K562 (cell line): Measurements from ENCODE around the gene NEURL1B. TPM values are rescaled to one million over a fixed set of nuclear protein-coding genes. Genes with fewer than 3 reads are reported as not detected.

Source experiments
- ATAC-seq: fragments of 200-7000 bp; cut with Tn5 transposase; 3 replicates; pipeline ENCODE4 v1.9.1; 2020; ENCODE audit warnings: moderate library complexity
- BruUV-seq: library from RNA; stranded (reverse); fragments of 400-500 nt; replicated peaks from 2 replicates; lab custom pipeline; 2021; lab: Mats Ljungman, UMichigan
- CTCF ChIA-PET: fragments of 300-600 bp; formaldehyde crosslinking; extraction: SDS; loops from one replicate; lab custom pipeline; 2021; ENCODE audit warnings: low intra/inter-chr PET ratio; lab: Yijun Ruan, JAX
- POLR2A ChIA-PET: fragments of 300-600, 350-650 bp; sonication (Branson Sonifier 250); formaldehyde crosslinking; extraction: SDS; loops from one replicate; lab custom pipeline; 2021; ENCODE audit warnings: antibody characterized with exemption, inconsistent platforms; lab: Yijun Ruan, JAX
- DNase-seq, 4 experiments: peaks; one replicate each; pipeline versions ENCODE4 v3.0.0 to v3.0.0-alpha.2; 2011 to 2018; ENCODE audit warnings: low spot score in 3 of 4, mixed read lengths in 3 of 4; ENCODE audit errors: extremely low read depth in 1 of 4
- FAIRE-seq: peaks from 2 replicates; lab custom pipeline; 2011; peaks lifted over from hg19 to GRCh38; lab: Jason Lieb, UNC
- H2AFZ ChIP-seq: 2 replicates; pipeline ENCODE4 v1.6.0; 2011; ENCODE audit warnings: low read depth, low read length, control low read depth, inconsistent platforms
- H3K27ac ChIP-seq: fragments of 200-600 bp; 3 replicates; pipeline ENCODE4 v1.8.0; 2011; ENCODE audit warnings: low read depth, mild to moderate bottlenecking, control low read depth, inconsistent platforms, low read length, moderate library complexity, mixed read lengths; ENCODE audit errors: extremely low read depth
- H3K27me3 ChIP-seq, 2 experiments: fragments of 300-600 bp in 1 of 2; 2 replicates in 1 of 2; 3 replicates in 1 of 2; pipeline versions ENCODE4 v1.6.0 to v1.8.0; 2011; ENCODE audit warnings: inconsistent platforms in 2 of 2, low read length in 2 of 2, mild to moderate bottlenecking in 1 of 2, mixed read lengths in 1 of 2, moderate library complexity in 1 of 2; ENCODE audit not compliant: control insufficient read depth in 2 of 2, insufficient read depth in 2 of 2
- H3K36me3 ChIP-seq: fragments of 300-600 bp; 3 replicates; pipeline ENCODE4 v1.8.0; 2011; ENCODE audit warnings: mild to moderate bottlenecking, low read length, inconsistent platforms; ENCODE audit not compliant: control insufficient read depth, insufficient read depth
- H3K4me1 ChIP-seq, 2 experiments: fragments of 200-600 bp in 1 of 2; replicated peaks in 1 of 2; 2 replicates in 1 of 2; 3 replicates in 1 of 2; pipeline versions ENCODE4 v1.5.1 to v1.8.0; 2011; ENCODE audit warnings: inconsistent platforms in 2 of 2, low read length in 2 of 2, mild to moderate bottlenecking in 1 of 2, mixed read lengths in 1 of 2, moderate library complexity in 1 of 2; ENCODE audit not compliant: control insufficient read depth in 2 of 2, insufficient read depth in 2 of 2
- H3K4me2 ChIP-seq: 2 replicates; pipeline ENCODE4 v1.6.1; 2011; ENCODE audit warnings: low read length, control low read depth, inconsistent platforms, mixed read lengths; ENCODE audit not compliant: insufficient read depth
- H3K4me3 ChIP-seq: fragments of 200-600 bp; sonication (generic), shearing (Covaris generic); 2 replicates; pipeline ENCODE4 v1.5.1; 2016; ENCODE audit warnings: control low read depth, inconsistent platforms
- H3K79me2 ChIP-seq: fragments of 200-600 bp; 3 replicates; pipeline ENCODE4 v1.8.0; 2011; ENCODE audit warnings: low read length, inconsistent platforms; ENCODE audit not compliant: control insufficient read depth, insufficient read depth
- H3K9ac ChIP-seq, 2 experiments: 2 replicates each; pipeline versions ENCODE4 v1.6.0 to v1.6.1; 2011; ENCODE audit warnings: low read depth in 2 of 2, low read length in 2 of 2, control low read depth in 1 of 2, inconsistent platforms in 1 of 2, mild to moderate bottlenecking in 1 of 2, mixed read lengths in 1 of 2; ENCODE audit not compliant: insufficient read depth in 1 of 2
- H3K9me1 ChIP-seq: one replicate; pipeline ENCODE4 v1.6.0; 2011; ENCODE audit warnings: inconsistent platforms, mild to moderate bottlenecking, low read length, moderate library complexity; ENCODE audit not compliant: control insufficient read depth, insufficient read depth
- H3K9me3 ChIP-seq: replicated peaks from 2 replicates; pipeline ENCODE4 v1.5.1; 2011; ENCODE audit warnings: low read depth, low read length, inconsistent platforms; ENCODE audit not compliant: control insufficient read depth, insufficient read depth
- H4K20me1 ChIP-seq: replicated peaks from 2 replicates; pipeline ENCODE4 v1.6.1; 2011; ENCODE audit warnings: low read length, inconsistent platforms, mixed read lengths; ENCODE audit not compliant: control insufficient read depth, insufficient read depth
- ETV1 ChIP-seq: fragments of 450-650 bp; conservative IDR thresholded peaks from 2 replicates; pipeline ENCODE4 v1.6.1; 2016; ENCODE audit warnings: missing genetic modification characterization, control low read depth, low read depth, missing compliant biosample characterization
- FOXJ3 ChIP-seq: sonication (generic); formaldehyde crosslinking; IDR thresholded peaks from 2 replicates; pipeline ENCODE4 v1.4.0; 2020; ENCODE audit warnings: mild to moderate bottlenecking, missing genetic modification reagents
- JUNB ChIP-seq: fragments of 450-650 bp; formaldehyde crosslinking; conservative IDR thresholded peaks from 2 replicates; pipeline ENCODE4 v1.4.0; 2020; ENCODE audit warnings: mild to moderate bottlenecking
- MCM5 ChIP-seq: fragments of 450-650 bp; IDR thresholded peaks from 2 replicates; pipeline ENCODE4 v1.6.1; 2016; ENCODE audit warnings: low read depth
- MYBL2 ChIP-seq, 2 experiments: fragments of 450-650 bp in 1 of 2; sonication (generic) in 1 of 2; formaldehyde crosslinking in 1 of 2; IDR thresholded peaks; 2 replicates each; pipeline versions ENCODE4 v1.6.1 to v1.8.1; 2017 to 2022; ENCODE audit warnings: borderline replicate concordance in 1 of 2, inconsistent platforms in 1 of 2, low read depth in 1 of 2, mild to moderate bottlenecking in 1 of 2, missing genetic modification reagents in 1 of 2, moderate library complexity in 1 of 2
- TCF3 ChIP-seq: sonication (generic); formaldehyde crosslinking; IDR thresholded peaks from 2 replicates; pipeline ENCODE4 v1.4.0; 2020; ENCODE audit warnings: mild to moderate bottlenecking, missing genetic modification reagents
- ZNF695 ChIP-seq: fragments of 450-650 bp; formaldehyde crosslinking; IDR thresholded peaks from 2 replicates; pipeline ENCODE4 v1.4.0; 2020; ENCODE audit warnings: mild to moderate bottlenecking, moderate library complexity
- ZNF778 ChIP-seq: fragments of 450-650 bp; formaldehyde crosslinking; IDR thresholded peaks from 2 replicates; pipeline ENCODE4 v1.4.0; 2020; ENCODE audit warnings: mild to moderate bottlenecking, moderate library complexity
- WGBS: fragments of 100-300 bp; shearing (Covaris generic); methylation state at CpG from one replicate; pipeline ENCODE4 v1.1.6; 2016; ENCODE audit warnings: low coverage, mixed read lengths; ENCODE audit not compliant: insufficient coverage; ENCODE audit errors: missing lambda C conversion rate; 5-methylcytosine and 5-hydroxymethylcytosine counted together
- in situ Hi-C: fragments of 300-500 bp; cut with MboI; formaldehyde crosslinking; loops from 4 replicates; pipeline ENCODE4 v1.15.0; 2018; ENCODE audit warnings: inconsistent platforms, mixed read lengths
- intact Hi-C: fragments of 100-400 bp; cut with micrococcal nuclease; formaldehyde crosslinking; loops from 2 replicates; pipeline ENCODE4 v1.14.2; 2022
- polyA plus RNA-seq, 8 experiments: library from polyadenylated mRNA; depleted of rRNA in 4 of 8; stranded (reverse) in 5 of 8; unstranded in 3 of 8; fragments of >200 nt; fragmentation: Nextera tagmentation in 2 of 8; fragmentation: Illumina TruSeq in 1 of 8; extraction: Ambion mirVana in 2 of 8; extraction: Trizol in 1 of 8; gene quantifications; 2 replicates each; pipeline versions ENCODE4 v1.2.1 to v1.2.3, GENCODE V29; 2011 to 2014; ENCODE audit warnings: inconsistent platforms in 1 of 8, missing spikeins in 1 of 8
- total RNA-seq, 7 experiments: library from RNA; depleted of rRNA in 6 of 7; stranded (reverse); fragments of >200 nt in 6 of 7; fragmentation: Illumina TruSeq in 2 of 7; extraction: Trizol in 2 of 7; gene quantifications; 2 replicates each; pipeline versions ENCODE4 v1.2.1 to v1.2.3, GENCODE V29; 2011 to 2021; ENCODE audit warnings: low replicate concordance in 1 of 7

The NEURL1B gene
- total and polyA plus RNA-seq, 9 of the 15 experiments (the other 6 are each of a cell fraction or from before 2014, with no cell fraction given): 0.04 TPM; not detected in 8

DNA sequence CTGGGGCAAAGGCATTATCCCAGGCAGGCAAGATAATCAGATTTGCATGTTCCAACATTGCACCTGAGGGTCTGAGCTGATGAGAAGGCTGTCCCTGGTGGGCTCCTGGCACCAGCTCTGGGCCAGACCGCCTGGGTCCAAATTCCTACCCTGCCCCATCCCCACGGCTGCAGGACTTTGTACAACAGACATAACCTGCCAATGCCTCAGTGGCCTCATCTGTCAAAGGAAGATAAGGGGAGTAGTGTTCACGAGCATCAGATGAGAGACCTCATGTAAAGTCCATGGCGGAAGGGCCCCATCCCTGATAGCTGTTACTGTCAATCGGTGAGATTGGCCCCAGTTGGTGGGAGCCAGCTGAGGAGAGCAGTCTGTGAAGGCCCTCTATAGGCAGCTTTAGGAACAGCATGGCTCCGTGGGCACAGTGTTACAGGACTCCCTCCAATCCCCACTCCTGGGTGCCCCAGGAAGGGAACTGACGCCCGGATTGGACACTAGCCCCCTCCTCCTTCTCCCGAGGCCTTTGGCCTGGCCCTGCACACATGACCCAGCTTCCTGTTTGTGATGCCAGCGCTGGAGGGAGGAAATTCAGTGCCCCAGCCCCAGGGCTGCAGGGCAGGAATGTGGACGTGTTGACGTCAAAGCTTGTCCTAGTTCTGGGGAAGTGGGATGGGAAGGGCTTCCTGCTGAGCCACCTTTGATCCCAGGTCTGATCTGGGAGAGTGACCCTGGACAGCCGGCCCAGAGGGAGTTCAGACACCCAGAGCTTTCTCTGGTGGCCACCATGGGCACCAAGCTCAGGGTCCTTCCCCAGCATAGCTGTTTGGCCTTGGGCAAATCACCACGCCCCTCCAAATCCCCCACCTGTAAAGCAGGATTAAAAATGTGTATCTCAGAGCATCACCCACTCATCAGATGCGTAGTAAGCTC, 73.7 kb downstream of the NEURL1B start (continued):
- no peak for TF ChIP-seq JUNB
- TF ChIP-seq ZNF695: no peak
- no peak for TF ChIP-seq ZNF778 (CRISPR knock-in tag)
- TF ChIP-seq MCM5: no peak
- no peak for TF ChIP-seq FOXJ3
- TF ChIP-seq, all 486 proteins: peak for 14

DNA sequence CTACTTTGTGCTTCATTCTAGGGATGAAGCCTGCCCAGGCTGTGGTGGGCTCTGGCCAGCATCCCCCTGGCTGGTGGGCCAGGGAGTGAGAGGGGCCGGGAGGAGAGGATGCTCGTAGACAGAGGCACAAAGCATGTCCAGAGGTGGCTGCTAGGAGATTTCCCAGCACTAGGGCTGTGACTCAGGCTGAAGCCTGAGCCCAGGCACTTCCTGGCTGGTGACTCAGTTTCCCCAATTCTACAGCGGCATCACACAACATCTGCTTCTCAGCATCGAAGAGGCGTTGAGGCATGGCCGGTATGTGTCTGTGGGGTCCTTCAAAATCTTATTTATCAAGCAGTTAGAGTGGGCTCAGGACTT, 74.3 kb downstream of the NEURL1B start:
- DNase-seq (no peak), FAIRE-seq (no peak), ATAC-seq (no peak)
- H3K4me3 ChIP-seq: no peak overlapping the region
- 10% methylated on average over 6 of the region's 6 CpGs for WGBS
- no peak overlapping the region for H2AFZ ChIP-seq
- H4K20me1 ChIP-seq: no peaks in the 10 kb centered on the region
- H3K4me1 ChIP-seq: peaks cover 2 to 6% of the 10 kb centered on the region in 2 experiments; a peak in 2 of 5 replicates
- no peaks in the 10 kb centered on the region for H3K79me2 ChIP-seq
- H3K9ac ChIP-seq: no peak overlapping the region
- no peaks in the 10 kb centered on the region for H3K9me1 ChIP-seq
- in situ Hi-C loops (loop anchor here (5.0 to 25.0 kb wide), 3 partner anchors 187 to 1597 kb away; no protein-coding TSS in a partner anchor), intact Hi-C loops (loop anchor here (5.0 kb wide), 1 partner anchor 132 kb away; no protein-coding TSS in a partner anchor)
- CTCF ChIA-PET: interaction anchor here (1.2 to 5.8 kb wide), 4 partner anchors 187 to 236 kb away, joined by 3 to 60 read pairs (median 45); no protein-coding TSS in a partner anchor
- TF ChIP-seq MYBL2 (IDR thresholded peaks at IDR 0.05; ENCODE audit: low read depth): no peak
- no peak for TF ChIP-seq MYBL2 (CRISPR knock-in tag; IDR thresholded peaks at IDR 0.05; ENCODE audit: borderline replicate concordance)
- no peak for TF ChIP-seq ETV1 (tag)
- no peak for TF ChIP-seq TCF3
- H3K9me3 ChIP-seq: no peaks in the 10 kb centered on the region
- H3K4me2 ChIP-seq: no peak overlapping the region
- no peak overlapping the region for H3K27ac ChIP-seq
- no TSS peak for BruUV-seq
- peaks cover 0 to 17% of the 10 kb centered on the region in 2 experiments; a peak in 3 of 5 replicates for H3K27me3 ChIP-seq
- H3K36me3 ChIP-seq: no peaks in the 10 kb centered on the region
- POLR2A ChIA-PET: interaction anchor here (0.8 to 1.5 kb wide), 5 partner anchors 9 to 244 kb away, joined by 3 to 13 read pairs (median 6); partner anchors contain the start of genes DUSP1 and RPL26L1
